ENCODE results near the gene DENR. TPM values are rescaled to one million over a fixed set of nuclear protein-coding genes. Genes with fewer than 3 reads are reported as not detected.

DENR gene
- total and polyA plus RNA-seq, 2 of the 8 experiments (the other 6 are each of a cell fraction or from before 2014, with no cell fraction given): 26.9 to 84.0 TPM

DNA sequence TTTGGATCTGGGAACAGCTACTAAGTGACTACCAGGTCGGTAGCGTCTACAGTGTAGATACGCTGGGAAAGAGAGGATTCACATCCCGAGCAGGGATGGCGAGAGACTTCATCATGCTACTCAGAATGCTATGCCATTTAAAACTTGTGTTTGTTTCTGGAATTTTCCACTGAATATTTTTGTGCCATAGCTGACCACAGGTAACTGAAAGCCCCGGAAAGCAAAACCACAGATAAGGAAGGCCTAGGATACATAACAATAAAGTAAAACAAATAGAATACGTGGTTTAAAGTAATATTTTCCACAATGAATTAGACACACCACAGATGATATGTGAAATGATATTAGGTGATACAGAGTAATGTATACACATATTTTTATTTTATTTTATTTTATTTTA is 14.1 kb upstream of the DENR start:
- WGBS, 2 experiments (ENCODE audit: extremely low coverage in 1 of 2, insufficient coverage in 1 of 2, insufficient read length in 1 of 2, insufficient replicate concordance in 2 of 2, low coverage in 1 of 2, low lambda C conversion rate in 2 of 2, missing lambda C conversion rate in 1 of 2): 94% methylated on average over 7 of the region's 7 CpGs; no CpG with 5 or more reads in 1 of the 2 experiments
- H2AK5ac ChIP-seq (ENCODE audit: low read depth, low read length): no peak overlapping the region
- FAIRE-seq: no peak
- TF ChIP-seq, protein P1, sequence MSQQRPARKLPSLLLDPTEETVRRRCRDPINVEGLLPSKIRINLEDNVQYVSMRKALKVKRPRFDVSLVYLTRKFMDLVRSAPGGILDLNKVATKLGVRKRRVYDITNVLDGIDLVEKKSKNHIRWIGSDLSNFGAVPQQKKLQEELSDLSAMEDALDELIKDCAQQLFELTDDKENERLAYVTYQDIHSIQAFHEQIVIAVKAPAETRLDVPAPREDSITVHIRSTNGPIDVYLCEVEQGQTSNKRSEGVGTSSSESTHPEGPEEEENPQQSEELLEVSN (IDR thresholded peaks at IDR 0.05): no peak
- TF ChIP-seq ASH2L (IDR thresholded peaks at IDR 0.05; ENCODE audit: low read length) (no peak), EP300 (IDR thresholded peaks at IDR 0.05; ENCODE audit: borderline replicate concordance in 1 of 2, low read depth in 2 of 2, low read length in 2 of 2) (no peak), EZH2 (IDR thresholded peaks at IDR 0.05; ENCODE audit: low read depth, low read length, severe bottlenecking) (no peak), POLR2A (IDR thresholded peaks at IDR 0.05; ENCODE audit: control extremely low read depth in 1 of 2, low read depth in 2 of 2, low read length in 2 of 2) (no peak), SRF (IDR thresholded peaks at IDR 0.05; ENCODE audit: low read depth, low read length) (no peak), SP1 (IDR thresholded peaks at IDR 0.05; ENCODE audit: low read depth, low read length) (no peak), BCL11A (IDR thresholded peaks at IDR 0.05; ENCODE audit: low read depth in 2 of 2, low read length in 2 of 2) (no peak), FOSL1 (IDR thresholded peaks at IDR 0.05; ENCODE audit: insufficient read depth, low read depth, low read length) (no peak), KDM4A (IDR thresholded peaks at IDR 0.05; ENCODE audit: low read depth, low read length, severe bottlenecking) (no peak), TEAD4 (IDR thresholded peaks at IDR 0.05; ENCODE audit: low read depth, low read length) (no peak), SP4 (IDR thresholded peaks at IDR 0.05; ENCODE audit: low read length) (no peak)
- TF ChIP-seq, protein P2, sequence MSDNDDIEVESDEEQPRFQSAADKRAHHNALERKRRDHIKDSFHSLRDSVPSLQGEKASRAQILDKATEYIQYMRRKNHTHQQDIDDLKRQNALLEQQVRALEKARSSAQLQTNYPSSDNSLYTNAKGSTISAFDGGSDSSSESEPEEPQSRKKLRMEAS (IDR thresholded peaks at IDR 0.05): no peak
- TF ChIP-seq, protein P3, sequence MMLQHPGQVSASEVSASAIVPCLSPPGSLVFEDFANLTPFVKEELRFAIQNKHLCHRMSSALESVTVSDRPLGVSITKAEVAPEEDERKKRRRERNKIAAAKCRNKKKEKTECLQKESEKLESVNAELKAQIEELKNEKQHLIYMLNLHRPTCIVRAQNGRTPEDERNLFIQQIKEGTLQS (IDR thresholded peaks at IDR 0.05; ENCODE audit: insufficient read depth, low read depth, low read length): no peak

More for the DNA sequence above, 14.1 kb upstream of the DENR start:
- H3K4me3 ChIP-seq (ENCODE audit: extremely low read depth in 1 of 4, insufficient read depth in 2 of 4, low read depth in 3 of 4, low read length in 4 of 4): no peak overlapping the region
- no peak overlapping the region for H4K91ac ChIP-seq (replicated peaks; ENCODE audit: insufficient read length, low read length)
- H3K27ac ChIP-seq (ENCODE audit: low read depth, low read length): no peak overlapping the region
- no peak overlapping the region for H2BK5ac ChIP-seq (ENCODE audit: low read depth, low read length)
- no peak overlapping the region for H3K4ac ChIP-seq (replicated peaks; ENCODE audit: insufficient read length, low read depth, low read length)
- H2BK120ac ChIP-seq (replicated peaks; ENCODE audit: low read depth, low read length): no peak overlapping the region
- no peak overlapping the region for H3K14ac ChIP-seq (ENCODE audit: insufficient read length)
- no peaks in the 10 kb centered on the region; a peak in 1 of 8 replicates for H3K36me3 ChIP-seq (ENCODE audit: control insufficient read depth in 2 of 4, insufficient read depth in 4 of 4, low read length in 3 of 4)
- no peaks in the 10 kb centered on the region for H4K20me1 ChIP-seq (replicated peaks in 1 of 2; ENCODE audit: control insufficient read depth in 1 of 2, insufficient read depth in 2 of 2, low read length in 2 of 2)
- no peak overlapping the region for H3K9ac ChIP-seq (replicated peaks in 1 of 4; ENCODE audit: extremely low read depth in 1 of 4, low read depth in 3 of 4, low read length in 3 of 4)
- H4K5ac ChIP-seq (ENCODE audit: insufficient read length, low read depth, low read length): no peak overlapping the region
- H2BK20ac ChIP-seq (ENCODE audit: low read length): no peak overlapping the region
- H3K56ac ChIP-seq (replicated peaks; ENCODE audit: insufficient read length, low read depth, low read length): no peak overlapping the region
- H3K79me1 ChIP-seq (ENCODE audit: low read depth, low read length): no peaks in the 10 kb centered on the region
- no peaks in the 10 kb centered on the region for H3K9me3 ChIP-seq (ENCODE audit: insufficient read depth in 2 of 2, low read depth in 1 of 2, low read length in 1 of 2)
- H3K4me2 ChIP-seq (ENCODE audit: insufficient read depth in 1 of 2, low read depth in 2 of 2, low read length in 2 of 2): no peak overlapping the region
- no peak overlapping the region for H4K8ac ChIP-seq (ENCODE audit: extremely low read depth, insufficient read depth, low read length)
- H2BK12ac ChIP-seq (ENCODE audit: low read depth, low read length): no peak overlapping the region
- H2BK15ac ChIP-seq (ENCODE audit: low read length): no peak overlapping the region
- H3K4me1 ChIP-seq (replicated peaks in 1 of 4; ENCODE audit: control insufficient read depth in 3 of 4, insufficient read depth in 4 of 4, low read length in 3 of 4): no peaks in the 10 kb centered on the region
- no peak overlapping the region for H2AFZ ChIP-seq (ENCODE audit: low read length)
- no peaks in the 10 kb centered on the region for H3K27me3 ChIP-seq (replicated peaks in 1 of 4; ENCODE audit: control insufficient read depth in 3 of 4, extremely low read depth in 1 of 4, insufficient read depth in 3 of 4, low read length in 3 of 4)
- ChIA-PET CTCF (ENCODE audit: partially characterized antibody) (interaction anchor here (0.6 to 1.3 kb wide), 2 partner anchors 100 to 121 kb away, joined by 3 read pairs; no protein-coding TSS in a partner anchor), POLR2A (ENCODE audit: partially characterized antibody) (no interaction called here)
- no peaks in the 10 kb centered on the region for H3K79me2 ChIP-seq (ENCODE audit: control insufficient read depth in 1 of 2, insufficient read depth in 2 of 2, low read length in 2 of 2)
- no peak overlapping the region for H3K18ac ChIP-seq (ENCODE audit: extremely low read depth, low read length)
- no peak overlapping the region for H3K23ac ChIP-seq (ENCODE audit: insufficient read length)
- H3K23me2 ChIP-seq (ENCODE audit: low read depth, low read length): no peaks in the 10 kb centered on the region
- DNase-seq (ENCODE audit: low read depth in 1 of 2, low spot score in 2 of 2): no peak

Measured in H1 (cell line).